22Rv1 (cell line): Measurements from ENCODE around the gene OR6K2.

Experiments
- H3K27ac ChIP-seq: fragments of 450-650 bp; 2 replicates; pipeline ENCODE4 v1.5.1; 2017
- CTCF ChIP-seq: fragments of 450-650 bp; IDR thresholded peaks from 2 replicates; pipeline ENCODE4 v1.5.1; 2017; ENCODE audit warnings: mild to moderate bottlenecking
- ZFX ChIP-seq: fragments of 450-650 bp; IDR thresholded peaks from 2 replicates; pipeline ENCODE4 v1.6.1; 2017; ENCODE audit warnings: antibody characterized with exemption, borderline replicate concordance

OR6K2 gene

GRCh38 chr1:158666037-158666436 lies 34.4 kb downstream of the OR6K2 start:
- TF ChIP-seq ZFX (no peak), CTCF (no peak)
- H3K27ac ChIP-seq = no peak overlapping the region

- no peak for TF ChIP-seq CTCF
- no peak for TF ChIP-seq ZFX
- no peak overlapping the region for H3K27ac ChIP-seq
These were observed 45.9 kb downstream of the OR6K2 start for GRCh38 chr1:158654571-158654970.

- no peak for TF ChIP-seq ZFX
- H3K27ac ChIP-seq = no peak overlapping the region
These were observed 46.4 kb downstream of the OR6K2 start for GRCh38 chr1:158654086-158654485.

GRCh38 chr1:158652721-158653334 lies 47.6 kb downstream of the OR6K2 start:
- no peak for TF ChIP-seq ZFX
- TF ChIP-seq CTCF = no peak
- H3K27ac ChIP-seq = no peak overlapping the region
